ENCODE results near the gene CPSF7.

DNA sequence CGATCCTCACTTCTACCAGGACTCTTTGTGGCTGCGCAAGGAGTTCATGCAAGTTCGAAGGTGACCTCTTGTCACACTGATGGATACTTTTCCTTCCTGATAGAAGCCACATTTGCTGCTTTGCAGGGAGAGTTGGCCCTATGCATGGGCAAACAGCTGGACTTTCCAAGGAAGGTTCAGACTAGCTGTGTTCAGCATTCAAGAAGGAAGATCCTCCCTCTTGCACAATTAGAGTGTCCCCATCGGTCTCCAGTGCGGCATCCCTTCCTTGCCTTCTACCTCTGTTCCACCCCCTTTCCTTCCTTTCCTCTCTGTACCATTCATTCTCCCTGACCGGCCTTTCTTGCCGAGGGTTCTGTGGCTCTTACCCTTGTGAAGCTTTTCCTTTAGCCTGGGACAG lies 61.1 kb downstream of the CPSF7 start:
- TF ChIP-seq, protein P1, sequence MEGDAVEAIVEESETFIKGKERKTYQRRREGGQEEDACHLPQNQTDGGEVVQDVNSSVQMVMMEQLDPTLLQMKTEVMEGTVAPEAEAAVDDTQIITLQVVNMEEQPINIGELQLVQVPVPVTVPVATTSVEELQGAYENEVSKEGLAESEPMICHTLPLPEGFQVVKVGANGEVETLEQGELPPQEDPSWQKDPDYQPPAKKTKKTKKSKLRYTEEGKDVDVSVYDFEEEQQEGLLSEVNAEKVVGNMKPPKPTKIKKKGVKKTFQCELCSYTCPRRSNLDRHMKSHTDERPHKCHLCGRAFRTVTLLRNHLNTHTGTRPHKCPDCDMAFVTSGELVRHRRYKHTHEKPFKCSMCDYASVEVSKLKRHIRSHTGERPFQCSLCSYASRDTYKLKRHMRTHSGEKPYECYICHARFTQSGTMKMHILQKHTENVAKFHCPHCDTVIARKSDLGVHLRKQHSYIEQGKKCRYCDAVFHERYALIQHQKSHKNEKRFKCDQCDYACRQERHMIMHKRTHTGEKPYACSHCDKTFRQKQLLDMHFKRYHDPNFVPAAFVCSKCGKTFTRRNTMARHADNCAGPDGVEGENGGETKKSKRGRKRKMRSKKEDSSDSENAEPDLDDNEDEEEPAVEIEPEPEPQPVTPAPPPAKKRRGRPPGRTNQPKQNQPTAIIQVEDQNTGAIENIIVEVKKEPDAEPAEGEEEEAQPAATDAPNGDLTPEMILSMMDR (IDR thresholded peaks at IDR 0.05) = no peak
- TF ChIP-seq EP300 (IDR thresholded peaks at IDR 0.05) = no peak
